Measurements from ENCODE around the gene LONRF2.

LONRF2 gene

GRCh38 chr2:100290718-100291151, 31.6 kb downstream of the LONRF2 start:
- no peak overlapping the region for H3K27ac ChIP-seq
- peaks cover 0 to 2% (median 0%) of the 10 kb centered on the region in 4 donors for H3K4me1 ChIP-seq
- no peak overlapping the region for H3K4me3 ChIP-seq
- H3K27me3 ChIP-seq, result no peaks in the 10 kb centered on the region
- no peaks in the 10 kb centered on the region for H3K9me3 ChIP-seq
- intact Hi-C loops (cut with DNase I; ENCODE audit: low total_unique reads), result no loop called here
- peaks cover 0 to 61% (median 14%) of the 10 kb centered on the region in 3 donors for H3K36me3 ChIP-seq
- TF ChIP-seq, protein P1, sequence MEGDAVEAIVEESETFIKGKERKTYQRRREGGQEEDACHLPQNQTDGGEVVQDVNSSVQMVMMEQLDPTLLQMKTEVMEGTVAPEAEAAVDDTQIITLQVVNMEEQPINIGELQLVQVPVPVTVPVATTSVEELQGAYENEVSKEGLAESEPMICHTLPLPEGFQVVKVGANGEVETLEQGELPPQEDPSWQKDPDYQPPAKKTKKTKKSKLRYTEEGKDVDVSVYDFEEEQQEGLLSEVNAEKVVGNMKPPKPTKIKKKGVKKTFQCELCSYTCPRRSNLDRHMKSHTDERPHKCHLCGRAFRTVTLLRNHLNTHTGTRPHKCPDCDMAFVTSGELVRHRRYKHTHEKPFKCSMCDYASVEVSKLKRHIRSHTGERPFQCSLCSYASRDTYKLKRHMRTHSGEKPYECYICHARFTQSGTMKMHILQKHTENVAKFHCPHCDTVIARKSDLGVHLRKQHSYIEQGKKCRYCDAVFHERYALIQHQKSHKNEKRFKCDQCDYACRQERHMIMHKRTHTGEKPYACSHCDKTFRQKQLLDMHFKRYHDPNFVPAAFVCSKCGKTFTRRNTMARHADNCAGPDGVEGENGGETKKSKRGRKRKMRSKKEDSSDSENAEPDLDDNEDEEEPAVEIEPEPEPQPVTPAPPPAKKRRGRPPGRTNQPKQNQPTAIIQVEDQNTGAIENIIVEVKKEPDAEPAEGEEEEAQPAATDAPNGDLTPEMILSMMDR (IDR thresholded peaks at IDR 0.05), result no peak
- DNase-seq, result no peak

DNA sequence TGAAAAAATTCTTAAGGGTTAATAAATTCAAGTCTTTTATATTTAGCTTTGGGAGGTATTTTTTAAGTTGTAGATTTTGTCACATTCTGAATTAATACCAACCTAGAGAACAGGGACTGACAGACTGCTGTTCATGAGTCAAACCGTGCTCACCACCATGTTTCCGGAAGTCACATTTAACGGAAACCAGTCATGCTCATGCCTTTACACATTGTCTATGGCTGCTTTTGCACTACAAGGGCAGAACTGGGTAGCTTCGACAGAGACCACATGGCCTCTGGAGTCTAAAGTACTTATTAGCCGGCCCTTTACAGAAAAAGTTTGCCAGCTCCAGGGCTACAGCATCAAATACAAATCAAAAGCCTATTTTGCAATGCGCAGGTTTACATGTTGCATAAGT, 33.3 kb downstream of the LONRF2 start:
- H3K4me3 ChIP-seq, result no peak overlapping the region
- H3K27me3 ChIP-seq, result no peaks in the 10 kb centered on the region
- no peak for DNase-seq
- H3K9me3 ChIP-seq, result no peaks in the 10 kb centered on the region
- peaks cover 0 to 2% (median 0%) of the 10 kb centered on the region in 4 donors for H3K4me1 ChIP-seq
- H3K27ac ChIP-seq, result no peak overlapping the region
- intact Hi-C loops (cut with DNase I; ENCODE audit: low total_unique reads), result no loop called here
- H3K36me3 ChIP-seq, result peaks cover 0 to 61% (median 19%) of the 10 kb centered on the region in 3 donors
- TF ChIP-seq, protein P1 (IDR thresholded peaks at IDR 0.05), result no peak

- no peak for DNase-seq
- TF ChIP-seq, protein P1 (IDR thresholded peaks at IDR 0.05), result no peak
- Histone ChIP-seq H3K4me1 (peaks cover 0 to under 1% (median 0%) of the 10 kb centered on the region in 4 donors), H3K36me3 (peaks cover 0 to 62% (median 16%) of the 10 kb centered on the region in 3 donors), H3K9me3 (no peaks in the 10 kb centered on the region), H3K4me3 (no peak overlapping the region), H3K27ac (no peak overlapping the region), H3K27me3 (no peaks in the 10 kb centered on the region)
- intact Hi-C loops (cut with DNase I; ENCODE audit: low total_unique reads), result no loop called here
These were observed 36.0 kb downstream of the LONRF2 start for GRCh38 chr2:100286318-100286717.

- no peak for DNase-seq
- no peaks in the 10 kb centered on the region for H3K27me3 ChIP-seq
- no peaks in the 10 kb centered on the region for H3K4me1 ChIP-seq
- TF ChIP-seq, protein P1 (IDR thresholded peaks at IDR 0.05), result no peak
- intact Hi-C loops (cut with DNase I; ENCODE audit: low total_unique reads), result no loop called here
- H3K36me3 ChIP-seq, result peaks cover 0 to 62% (median 16%) of the 10 kb centered on the region in 3 donors
- H3K9me3 ChIP-seq, result no peaks in the 10 kb centered on the region
- no peak overlapping the region for H3K4me3 ChIP-seq
- H3K27ac ChIP-seq, result no peak overlapping the region
These were observed 36.6 kb downstream of the LONRF2 start for GRCh38 chr2:100285691-100286090.

DNA sequence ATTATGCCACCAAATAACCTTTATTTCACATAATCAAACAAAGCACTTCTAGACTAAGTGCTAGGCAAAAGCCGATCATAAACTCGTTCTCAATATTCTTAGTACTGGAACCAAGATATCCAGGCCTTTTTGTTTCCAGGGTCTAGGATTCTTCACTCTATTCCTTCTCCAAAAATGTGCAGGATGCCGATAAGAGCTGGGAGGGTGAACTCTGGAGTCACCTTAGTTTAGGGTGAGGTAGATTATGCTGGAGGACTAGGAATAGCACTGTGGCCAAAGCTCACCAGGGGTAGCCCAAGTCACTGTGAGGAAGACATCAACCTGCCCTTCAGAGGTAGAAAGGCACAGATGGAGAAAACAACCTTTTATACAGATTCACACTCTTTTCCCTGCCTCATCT, 37.3 kb downstream of the LONRF2 start:
- intact Hi-C loops (cut with DNase I; ENCODE audit: low total_unique reads), result no loop called here
- TF ChIP-seq, protein P1 (IDR thresholded peaks at IDR 0.05), result no peak
- no peaks in the 10 kb centered on the region for H3K9me3 ChIP-seq
- no peaks in the 10 kb centered on the region for H3K4me1 ChIP-seq
- peaks cover 0 to 61% (median 13%) of the 10 kb centered on the region in 3 donors for H3K36me3 ChIP-seq
- no peak overlapping the region for H3K27ac ChIP-seq
- DNase-seq, result no peak
- no peaks in the 10 kb centered on the region for H3K27me3 ChIP-seq
- H3K4me3 ChIP-seq, result no peak overlapping the region

Measured in tibial artery (tissue), 4 donors.